Embryonic facial prominence (tissue), 1 donor: Measurements from ENCODE around the gene MACC1.

Source experiments
- DNase-seq: peaks from one replicate; pipeline ENCODE4 v3.0.0-alpha.2; 2016; ENCODE audit errors: extremely low spot score

MACC1 gene, protein sequence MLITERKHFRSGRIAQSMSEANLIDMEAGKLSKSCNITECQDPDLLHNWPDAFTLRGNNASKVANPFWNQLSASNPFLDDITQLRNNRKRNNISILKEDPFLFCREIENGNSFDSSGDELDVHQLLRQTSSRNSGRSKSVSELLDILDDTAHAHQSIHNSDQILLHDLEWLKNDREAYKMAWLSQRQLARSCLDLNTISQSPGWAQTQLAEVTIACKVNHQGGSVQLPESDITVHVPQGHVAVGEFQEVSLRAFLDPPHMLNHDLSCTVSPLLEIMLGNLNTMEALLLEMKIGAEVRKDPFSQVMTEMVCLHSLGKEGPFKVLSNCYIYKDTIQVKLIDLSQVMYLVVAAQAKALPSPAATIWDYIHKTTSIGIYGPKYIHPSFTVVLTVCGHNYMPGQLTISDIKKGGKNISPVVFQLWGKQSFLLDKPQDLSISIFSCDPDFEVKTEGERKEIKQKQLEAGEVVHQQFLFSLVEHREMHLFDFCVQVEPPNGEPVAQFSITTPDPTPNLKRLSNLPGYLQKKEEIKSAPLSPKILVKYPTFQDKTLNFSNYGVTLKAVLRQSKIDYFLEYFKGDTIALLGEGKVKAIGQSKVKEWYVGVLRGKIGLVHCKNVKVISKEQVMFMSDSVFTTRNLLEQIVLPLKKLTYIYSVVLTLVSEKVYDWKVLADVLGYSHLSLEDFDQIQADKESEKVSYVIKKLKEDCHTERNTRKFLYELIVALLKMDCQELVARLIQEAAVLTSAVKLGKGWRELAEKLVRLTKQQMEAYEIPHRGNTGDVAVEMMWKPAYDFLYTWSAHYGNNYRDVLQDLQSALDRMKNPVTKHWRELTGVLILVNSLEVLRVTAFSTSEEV

GRCh38 chr7:20217193-20217948 lies at the start of gene MACC1:
Gene MACC1, minus strand, starts transcription at chr7:20217384. Its CDS starts 55,522 bp downstream, at chr7:20161862.
- DNase-seq: no peak

- no peak for DNase-seq
Observed at GRCh38 chr7:20264623-20265022, 47.4 kb upstream of the MACC1 start.

DNA sequence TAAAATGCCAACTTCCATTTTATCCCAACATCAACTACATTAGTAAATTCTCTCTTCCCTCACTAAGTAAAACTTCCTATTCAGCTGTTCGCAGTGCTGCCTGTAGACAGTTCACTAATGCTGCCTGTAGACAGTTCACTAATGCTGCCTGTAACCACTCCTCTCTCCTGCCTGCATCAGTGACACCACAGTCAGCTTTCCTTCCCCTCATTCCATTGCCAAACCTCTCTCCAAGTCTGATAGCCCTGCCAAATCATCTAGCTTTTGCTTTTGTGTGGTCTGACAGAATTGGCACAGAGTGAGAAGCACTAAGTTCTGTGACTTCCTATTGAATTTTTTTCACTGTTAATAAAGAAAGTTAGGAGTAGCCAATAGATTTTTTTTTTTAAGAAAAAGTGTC lies 43.0 kb upstream of the MACC1 start:
- DNase-seq: no peak

GRCh38 chr7:20257212-20257611 lies 40.0 kb upstream of the MACC1 start:
- no peak for DNase-seq

GRCh38 chr7:20249920-20250319 lies 32.7 kb upstream of the MACC1 start:
- DNase-seq: peak; percentile 62

DNA sequence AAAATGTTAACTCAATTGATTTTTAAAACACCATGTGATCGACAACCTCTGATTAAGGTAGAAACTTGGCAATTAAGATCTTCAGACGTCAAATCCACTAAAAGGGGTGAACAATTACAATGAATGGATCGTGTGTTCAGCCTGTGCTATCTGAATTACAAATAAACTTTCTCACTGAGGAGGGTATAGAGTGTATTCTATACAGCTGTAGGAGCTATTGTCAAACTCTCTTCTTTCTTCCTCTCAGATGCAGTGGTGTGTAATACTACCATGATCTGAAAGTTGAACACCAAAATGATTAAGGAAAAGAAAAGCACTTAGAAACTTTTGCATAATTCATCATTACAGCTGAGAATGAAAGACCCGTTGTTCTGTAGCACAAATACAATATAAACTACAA lies 32.2 kb upstream of the MACC1 start:
- no peak for DNase-seq

DNA sequence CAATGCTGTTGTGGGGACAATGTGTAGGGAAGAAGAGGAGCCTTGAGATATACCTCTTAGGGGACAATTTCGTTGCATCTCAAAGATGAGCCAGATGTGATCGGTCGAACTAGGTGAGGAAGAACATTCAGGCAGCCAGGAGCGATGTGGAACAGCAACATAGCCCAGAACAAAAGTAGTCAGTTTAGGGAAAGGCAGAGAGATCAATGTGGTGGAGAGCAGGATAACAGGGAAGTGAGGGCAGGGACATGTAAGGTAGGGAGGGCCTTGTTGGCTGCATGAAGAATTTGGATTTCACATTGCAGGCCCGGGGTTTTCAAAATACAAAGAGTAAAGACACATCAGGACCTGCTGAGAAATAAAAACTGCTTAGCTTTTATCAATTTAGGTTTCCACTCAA lies 29.1 kb upstream of the MACC1 start:
- DNase-seq: no peak

- DNase-seq: no peak
Observed at GRCh38 chr7:20244334-20245120, 27.3 kb upstream of the MACC1 start.

GRCh38 chr7:20241911-20242261 lies 24.7 kb upstream of the MACC1 start:
- DNase-seq: no peak

DNA sequence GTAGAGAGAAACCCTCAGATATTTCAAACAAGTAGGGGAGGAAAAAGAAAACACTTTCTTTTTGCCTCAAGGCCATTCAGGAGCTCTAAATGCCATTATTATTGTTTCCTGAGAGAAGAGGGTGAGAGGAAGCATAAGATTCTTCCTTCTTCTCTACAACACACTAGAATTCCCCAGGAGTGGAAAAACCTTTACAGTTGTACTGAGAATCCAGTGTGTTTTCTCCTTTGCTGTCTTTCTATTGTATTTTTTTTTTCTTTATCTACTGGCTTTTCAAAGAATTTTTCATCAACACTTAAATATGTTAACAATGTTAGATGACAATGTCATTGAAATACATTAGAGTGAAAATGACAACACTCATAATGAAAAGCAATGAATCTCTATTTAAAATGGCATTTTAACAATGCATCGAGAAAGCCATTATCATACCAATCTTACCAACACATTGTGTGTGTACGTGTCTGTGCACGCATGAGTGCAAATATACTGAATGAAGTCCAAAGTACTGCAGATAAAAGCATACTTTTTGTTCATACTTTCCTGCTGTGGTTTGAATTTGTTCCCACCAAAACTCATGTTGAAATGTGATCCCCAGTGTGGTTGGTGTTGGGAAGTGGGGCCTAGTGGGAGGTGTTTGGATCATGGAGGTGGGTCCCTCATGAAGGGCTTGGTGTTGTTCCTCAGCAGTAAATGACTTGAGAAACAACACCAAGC lies 24.2 kb upstream of the MACC1 start:
- DNase-seq: peak; percentile 29

DNA sequence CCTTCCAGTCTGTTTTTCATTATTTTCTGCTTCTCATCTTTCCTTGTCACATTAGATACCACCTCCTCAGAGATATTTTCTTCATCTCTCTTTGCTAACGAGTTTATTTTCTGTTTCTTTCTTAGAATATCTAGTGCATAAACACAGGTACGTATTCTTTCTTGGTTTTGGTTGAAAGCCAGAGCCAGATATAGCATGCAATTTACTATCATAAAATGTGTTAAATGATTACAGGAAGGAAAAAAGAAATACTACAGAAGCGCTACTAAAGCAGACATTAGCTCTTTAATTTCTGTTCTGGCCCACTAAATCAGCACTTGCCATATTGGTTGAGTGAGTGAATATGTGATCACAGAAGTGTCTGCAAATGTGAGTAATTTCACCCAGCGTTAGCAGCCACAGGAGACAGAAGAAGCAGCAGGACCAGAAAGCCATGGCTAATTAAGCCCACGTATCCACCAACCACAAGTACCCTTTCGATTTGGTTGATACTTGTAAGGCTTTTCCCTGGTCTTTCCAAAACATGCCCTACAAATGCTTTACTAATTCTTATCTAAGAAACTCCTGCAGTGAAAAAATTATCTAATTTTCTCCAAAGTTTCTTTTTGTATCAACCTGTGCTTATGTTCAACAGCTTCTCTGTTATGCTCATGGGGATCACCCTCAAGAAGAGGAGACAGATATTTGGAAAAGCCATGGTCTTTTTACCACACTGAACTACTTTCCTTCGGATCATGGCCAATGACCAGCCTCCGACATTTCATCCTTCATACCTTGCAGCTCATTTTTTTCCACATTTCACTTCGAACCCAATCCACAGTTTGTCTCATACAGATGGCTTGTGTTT lies 23.1 kb upstream of the MACC1 start:
- no peak for DNase-seq

DNA sequence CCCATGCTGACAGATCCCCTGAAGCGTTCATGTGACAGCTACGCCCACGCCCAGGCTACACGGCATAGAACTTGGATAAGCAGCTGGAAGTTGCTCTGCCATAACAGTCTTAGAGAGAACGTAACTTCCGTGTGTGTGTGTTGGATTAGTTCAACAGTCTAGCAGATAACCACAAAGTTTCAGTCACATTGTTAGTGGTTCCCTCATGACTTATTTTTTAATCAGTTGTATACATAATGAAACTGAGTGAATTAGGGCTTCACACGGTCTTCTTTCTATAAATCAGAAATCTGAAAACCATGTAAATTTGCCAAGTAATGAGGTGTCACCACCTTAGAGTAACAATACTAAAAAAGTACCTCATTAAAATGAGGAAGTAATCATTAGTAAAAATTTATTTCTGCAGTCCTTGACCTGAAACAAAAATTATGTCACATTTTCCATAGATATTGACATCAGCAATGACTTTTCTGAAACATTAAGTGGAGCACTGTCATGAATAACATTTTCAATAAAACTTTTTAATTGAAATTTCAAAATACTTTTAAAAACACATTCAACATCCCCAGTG lies 21.7 kb upstream of the MACC1 start:
- DNase-seq: no peak

DNA sequence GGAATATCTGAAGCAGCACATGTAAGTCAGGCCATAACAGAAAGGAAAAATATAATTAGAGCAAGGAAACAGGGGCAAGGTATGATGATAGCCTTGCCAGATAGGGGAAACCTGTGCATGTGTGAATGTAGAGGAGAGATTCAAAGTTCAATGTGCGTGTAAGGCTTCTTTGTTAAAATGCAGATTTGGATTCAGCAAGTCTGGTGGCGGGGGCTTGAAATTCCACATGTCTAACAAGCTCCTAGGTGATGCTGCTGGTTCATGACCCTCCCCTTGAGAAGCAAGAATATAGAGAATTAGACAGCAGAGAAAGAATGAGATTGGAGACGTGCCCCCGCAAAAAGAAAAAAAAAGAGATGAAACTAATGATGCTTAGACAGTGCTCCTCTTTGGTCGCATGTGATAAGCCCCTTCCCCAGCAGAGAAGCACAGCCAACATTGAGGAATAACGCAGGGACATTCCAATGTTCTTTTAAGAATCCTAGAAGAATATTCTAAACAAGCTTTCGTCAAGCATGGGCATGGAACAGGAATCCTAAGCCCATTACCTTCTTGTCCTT lies 21.1 kb upstream of the MACC1 start:
- no peak for DNase-seq

DNA sequence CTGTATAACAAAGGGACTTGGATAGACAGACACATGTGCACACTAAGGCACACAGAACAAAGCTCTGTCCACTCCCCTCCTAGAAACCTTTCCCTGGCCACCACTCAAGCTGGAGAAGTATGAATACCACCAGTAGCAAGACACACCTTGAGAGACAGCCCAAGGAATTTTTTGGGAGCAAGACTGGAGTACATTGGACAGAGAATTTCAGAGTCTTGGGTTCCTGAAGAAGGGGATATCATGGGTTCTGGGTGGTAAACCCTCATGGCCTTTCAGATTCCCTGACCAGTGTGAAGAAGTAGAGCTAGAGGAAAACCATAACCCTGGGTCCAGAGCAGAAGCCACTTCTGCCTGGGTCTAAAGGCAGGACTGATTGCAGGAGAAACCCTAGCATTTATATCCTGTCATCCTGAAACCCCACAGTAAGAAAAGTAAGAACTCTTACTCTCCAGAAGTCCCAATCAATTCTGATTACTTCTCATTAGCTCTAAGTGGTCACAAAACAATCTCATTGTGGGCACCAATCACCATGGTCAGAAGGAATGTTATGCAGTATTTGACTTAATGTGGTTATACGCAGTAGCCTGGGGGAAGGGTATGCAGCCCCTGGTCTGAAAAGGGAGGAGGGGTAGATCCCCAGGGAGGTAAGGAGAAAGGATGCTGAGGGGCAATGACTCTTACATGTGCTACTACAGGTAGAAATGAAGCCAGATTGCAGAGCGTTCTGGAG lies 20.4 kb upstream of the MACC1 start:
- DNase-seq: no peak

- DNase-seq: no peak
Observed at GRCh38 chr7:20236790-20237189, 19.6 kb upstream of the MACC1 start.

GRCh38 chr7:20236043-20236442 lies 18.9 kb upstream of the MACC1 start:
- DNase-seq: no peak

- no peak for DNase-seq
Observed at GRCh38 chr7:20235288-20235687, 18.1 kb upstream of the MACC1 start.

GRCh38 chr7:20233362-20233761 lies 16.2 kb upstream of the MACC1 start:
- no peak for DNase-seq

DNA sequence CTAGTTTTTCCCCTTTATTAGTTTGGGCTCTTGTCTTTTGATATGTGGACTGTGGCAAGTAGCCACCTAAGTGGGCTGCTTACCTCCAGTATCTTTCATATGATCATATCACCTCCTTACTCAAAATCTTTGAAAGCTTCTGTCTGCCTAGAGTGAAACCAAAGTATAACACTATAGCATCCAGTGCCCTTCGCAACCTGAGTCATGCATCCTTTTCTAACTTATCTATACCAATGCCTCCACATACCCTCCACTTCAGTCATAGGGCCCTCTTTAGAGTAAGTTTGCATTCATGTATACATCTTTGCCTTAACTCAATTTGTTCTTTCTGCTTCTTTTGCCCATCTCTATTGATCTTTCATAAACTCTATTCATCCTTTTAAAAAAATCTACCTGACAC lies 15.7 kb upstream of the MACC1 start:
- DNase-seq: no peak
